Aorta (tissue), 5 donors: ENCODE results near the gene GALK1. TPM values are rescaled to one million over a fixed set of nuclear protein-coding genes. Genes with fewer than 3 reads are reported as not detected.
A peak's percentile ranks its signal among the peaks of the same experiment; 100 is the strongest.

Experiments
- ATAC-seq: fragments of 200-7000 bp; cut with Tn5 transposase; one replicate; pipeline ENCODE4 v1.9.1; 2022; ENCODE audit warnings: moderate library complexity; ENCODE audit not compliant: low FRiP score
- DNase-seq, 2 donors: peaks; one replicate each; pipeline ENCODE4 v3.0.0-alpha.2; 2020
- H3K27ac ChIP-seq, 2 donors: one replicate each; pipeline ENCODE4 v1.5.1; 2013; ENCODE audit warnings: low read length in 2 of 2, mild to moderate bottlenecking in 2 of 2, moderate library complexity in 2 of 2, control low read depth in 1 of 2, inconsistent platforms in 1 of 2, low read depth in 1 of 2
- H3K27me3 ChIP-seq, 2 donors: one replicate each; pipeline ENCODE4 v1.6.1; 2013; ENCODE audit warnings: control low read depth in 1 of 2, low read length in 1 of 2, mild to moderate bottlenecking in 1 of 2, moderate library complexity in 1 of 2; ENCODE audit not compliant: insufficient read depth in 2 of 2, control insufficient read depth in 1 of 2
- H3K36me3 ChIP-seq, 2 donors: one replicate each; pipeline ENCODE4 v1.6.1; 2013; ENCODE audit warnings: control low read depth in 1 of 2, low read length in 1 of 2, mild to moderate bottlenecking in 1 of 2; ENCODE audit not compliant: insufficient read depth in 2 of 2, control insufficient read depth in 1 of 2
- H3K4me1 ChIP-seq, 2 donors: one replicate each; pipeline ENCODE4 v1.6.1; 2013; ENCODE audit warnings: low read length in 2 of 2, control low read depth in 1 of 2, mild to moderate bottlenecking in 1 of 2, moderate library complexity in 1 of 2; ENCODE audit not compliant: insufficient read depth in 2 of 2, control insufficient read depth in 1 of 2
- H3K4me3 ChIP-seq, 2 donors: one replicate each; pipeline ENCODE4 v1.5.1; 2013; ENCODE audit warnings: low read length in 2 of 2, control low read depth in 1 of 2, mild to moderate bottlenecking in 1 of 2
- H3K9me3 ChIP-seq: one replicate; pipeline ENCODE4 v1.6.1; 2013; ENCODE audit warnings: mild to moderate bottlenecking, low read length; ENCODE audit not compliant: control insufficient read depth
- WGBS, 2 donors: extraction: QIAGEN DNeasy Blood & Tissue Kit; methylation state at CpG; one replicate each; pipeline ENCODE4 v1.1.7; 2013; 5-methylcytosine and 5-hydroxymethylcytosine counted together
- intact Hi-C, 2 donors: fragments of 100-400 bp; cut with DNase I; formaldehyde crosslinking; loops; one replicate each; pipeline versions ENCODE4 v1.14.2 to v1.15.0; 2022
- polyA plus RNA-seq, 2 donors: library from polyadenylated mRNA; stranded (reverse); fragments of 200-250 nt; gene quantifications; one replicate each; pipeline ENCODE4 v1.2.3, GENCODE V29; 2013
- total RNA-seq, 2 donors: library from RNA; stranded (reverse); fragmentation: NEBNext Ultra II Directional; extraction: Animal tissue kit (Norgen Biotek cat#: 25700); gene quantifications; one replicate each; pipeline ENCODE4 v1.2.1, GENCODE V29; 2021
- donor health status: healthy with polysubstance abuse.
- donor health status: Bipolar disorder and iron deficiency.
- donor health status: DM: no; HTN: no; CAD: no.
- donor health status: DM: no; HTN: no; CAD: no.
- donor health status: DM: yes; HTN: yes; CAD: no.

Gene GALK1
- total and polyA plus RNA-seq, 4 donors: 16.8 to 44.8 (median 22.0) TPM

- Histone ChIP-seq H3K9me3 (no peaks in the 10 kb centered on the region), H3K36me3 (no peaks in the 10 kb centered on the region), H3K27me3 (no peaks in the 10 kb centered on the region), H3K27ac (no peak overlapping the region), H3K4me1 (no peaks in the 10 kb centered on the region), H3K4me3 (no peak overlapping the region)
- 79 to 80% methylated on average over 9 of the region's 9 CpGs for WGBS, 2 donors
- no peak for DNase-seq
- intact Hi-C loops: loop anchor here (2.0 to 5.0 kb wide), 4 partner anchors 51 to 321 kb away; partner anchors contain the start of gene SMIM5 (in 2 of the 2)
- ATAC-seq: no peak
Observed at GRCh38 chr17:75748706-75749105, 16.3 kb downstream of the GALK1 start.

GRCh38 chr17:75743625-75744206 is 21.3 kb downstream of the GALK1 start:
- 91 to 94% methylated on average over 24 to 25 of the region's 25 CpGs for WGBS, 2 donors
- Histone ChIP-seq H3K4me1 (no peaks in the 10 kb centered on the region), H3K36me3 (no peaks in the 10 kb centered on the region), H3K27me3 (no peaks in the 10 kb centered on the region), H3K9me3 (no peaks in the 10 kb centered on the region), H3K4me3 (no peak overlapping the region), H3K27ac (no peak overlapping the region)
- ATAC-seq (no peak), DNase-seq (no peak)
- intact Hi-C loops: no loop called here

GRCh38 chr17:75742337-75742736 is 22.7 kb downstream of the GALK1 start:
- no peak overlapping the region for H3K4me3 ChIP-seq
- H3K9me3 ChIP-seq: no peaks in the 10 kb centered on the region
- peak in 1 of 2 donors; percentile 46 for DNase-seq
- H3K4me1 ChIP-seq: no peaks in the 10 kb centered on the region
- intact Hi-C loops: no loop called here
- H3K36me3 ChIP-seq: no peaks in the 10 kb centered on the region
- 88 to 94% methylated on average over 23 to 25 of the region's 25 CpGs for WGBS, 2 donors
- no peak overlapping the region for H3K27ac ChIP-seq
- peak; percentile 23 for ATAC-seq
- no peaks in the 10 kb centered on the region for H3K27me3 ChIP-seq

GRCh38 chr17:75740631-75741077 is 24.3 kb downstream of the GALK1 start:
- H3K4me3 ChIP-seq: no peak overlapping the region
- H3K36me3 ChIP-seq: no peaks in the 10 kb centered on the region
- DNase-seq (no peak), ATAC-seq (no peak)
- H3K9me3 ChIP-seq: no peaks in the 10 kb centered on the region
- H3K4me1 ChIP-seq: no peaks in the 10 kb centered on the region
- no peaks in the 10 kb centered on the region for H3K27me3 ChIP-seq
- 80 to 83% methylated on average over 16 to 17 of the region's 17 CpGs for WGBS, 2 donors
- no peak overlapping the region for H3K27ac ChIP-seq
- intact Hi-C loops: no loop called here

GRCh38 chr17:75740215-75740614 is 24.8 kb downstream of the GALK1 start:
- Histone ChIP-seq H3K36me3 (no peaks in the 10 kb centered on the region), H3K27ac (no peak overlapping the region), H3K4me1 (no peaks in the 10 kb centered on the region), H3K4me3 (no peak overlapping the region), H3K9me3 (no peaks in the 10 kb centered on the region), H3K27me3 (no peaks in the 10 kb centered on the region)
- WGBS, 2 donors: 92 to 93% methylated on average over 17 of the region's 17 CpGs
- ATAC-seq (no peak), DNase-seq (no peak)
- intact Hi-C loops: no loop called here

GRCh38 chr17:75739801-75740200 is 25.2 kb downstream of the GALK1 start:
- Histone ChIP-seq H3K9me3 (no peaks in the 10 kb centered on the region), H3K27me3 (no peaks in the 10 kb centered on the region), H3K36me3 (no peaks in the 10 kb centered on the region), H3K4me1 (no peaks in the 10 kb centered on the region), H3K4me3 (no peak overlapping the region), H3K27ac (no peak overlapping the region)
- WGBS, 2 donors: 91% methylated on average over 14 of the region's 14 CpGs
- ATAC-seq (no peak), DNase-seq (no peak)
- intact Hi-C loops: no loop called here

- DNase-seq: no peak
- intact Hi-C loops: no loop called here
Observed at GRCh38 chr17:75739174-75739573, 25.8 kb downstream of the GALK1 start.

GRCh38 chr17:75738218-75738802 is 26.7 kb downstream of the GALK1 start:
- ATAC-seq (no peak), DNase-seq (peak in 1 of 2 donors; percentile 79)
- 56 to 60% methylated on average over 14 of the region's 14 CpGs for WGBS, 2 donors
- Histone ChIP-seq H3K27ac (no peak overlapping the region), H3K36me3 (no peaks in the 10 kb centered on the region), H3K27me3 (no peaks in the 10 kb centered on the region), H3K4me1 (no peaks in the 10 kb centered on the region), H3K9me3 (no peaks in the 10 kb centered on the region), H3K4me3 (no peak overlapping the region)
- intact Hi-C loops: no loop called here

More at GRCh38 chr17:75739174-75739573, 25.8 kb downstream of the GALK1 start:
- ATAC-seq: no peak
- H3K9me3 ChIP-seq: no peaks in the 10 kb centered on the region
- WGBS, 2 donors: 89 to 90% methylated on average over 7 of the region's 7 CpGs
- H3K36me3 ChIP-seq: no peaks in the 10 kb centered on the region
- H3K27me3 ChIP-seq: no peaks in the 10 kb centered on the region
- H3K4me3 ChIP-seq: no peak overlapping the region
- H3K4me1 ChIP-seq: no peaks in the 10 kb centered on the region
- H3K27ac ChIP-seq: no peak overlapping the region
